Dermis microvascular lymphatic vessel endothelial cell (primary cell): ENCODE data around the gene DRAP1. TPM values are rescaled to one million over a fixed set of nuclear protein-coding genes. Genes with fewer than 3 reads are reported as not detected.

Experiments used
- DNase-seq, 2 donors: peaks; one replicate each; pipeline versions ENCODE4 v3.0.0 to v3.0.0-alpha.2; 2010; ENCODE audit warnings: low read depth in 2 of 2
- total RNA-seq: library from RNA; depleted of rRNA; stranded (reverse); fragments of >200 nt; gene quantifications from 2 replicates; pipeline ENCODE4 v1.2.1, GENCODE V29; 2014

Gene DRAP1
- total RNA-seq, 1 donor from 2014 or later: 84.5 TPM

DNA sequence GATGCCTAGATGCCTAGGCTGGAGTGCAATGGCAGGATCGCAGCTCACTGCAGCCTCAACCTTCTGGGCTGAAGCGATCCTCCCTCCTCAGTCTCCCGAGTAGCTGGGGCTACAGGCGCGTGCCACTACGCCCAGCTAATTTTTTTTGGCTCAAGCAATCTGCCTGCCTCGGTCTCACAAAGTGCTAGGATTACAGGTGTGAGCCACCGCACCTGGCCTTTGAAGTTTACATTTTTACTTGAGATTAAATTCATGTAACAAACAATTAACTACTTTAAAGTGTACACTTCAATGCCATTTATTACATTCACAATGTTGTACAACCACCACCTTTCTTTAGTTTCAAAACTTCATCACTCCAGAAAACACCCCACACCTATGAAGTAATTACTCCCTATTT is 15.5 kb upstream of the DRAP1 start:
- DNase-seq: no peak

DNA sequence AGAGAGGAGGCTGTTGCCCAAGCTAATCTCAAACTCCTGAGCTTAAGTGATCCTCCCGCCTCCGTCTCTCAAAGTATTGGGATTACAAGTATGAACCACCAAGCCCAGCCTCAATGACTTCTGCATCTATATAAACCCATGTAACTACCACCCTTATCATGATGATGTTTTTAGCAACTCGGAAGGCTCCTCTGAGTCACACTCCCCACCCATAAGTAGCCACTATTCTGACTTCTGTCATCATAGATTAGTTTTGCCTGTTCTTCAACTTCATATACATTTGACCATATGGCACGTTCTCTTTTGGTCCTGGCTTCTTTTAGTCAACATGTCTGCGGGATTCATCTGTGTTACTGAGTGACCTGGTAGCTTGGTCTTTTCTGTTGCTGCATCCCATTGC is 12.6 kb upstream of the DRAP1 start:
- DNase-seq: no peak

DNA sequence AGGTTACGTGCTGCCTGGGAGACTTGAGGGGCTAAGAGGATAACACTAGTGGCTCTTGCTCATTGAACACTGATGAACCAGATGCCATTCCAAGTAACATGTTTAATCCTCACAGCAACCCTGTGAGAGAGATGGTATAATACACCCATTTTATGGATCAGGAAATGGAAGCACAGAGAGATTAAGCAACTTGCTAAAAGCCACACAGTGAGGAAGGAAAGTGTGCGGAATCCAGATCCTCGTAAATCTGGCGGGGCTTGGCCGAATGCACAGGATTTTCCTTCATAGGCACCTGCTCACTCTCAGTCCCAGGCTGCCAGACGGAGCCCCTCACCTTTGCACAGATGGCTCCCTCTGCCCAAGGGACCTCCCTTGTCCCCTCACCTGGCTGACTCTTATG is 11.3 kb upstream of the DRAP1 start:
- DNase-seq: no peak

DNA sequence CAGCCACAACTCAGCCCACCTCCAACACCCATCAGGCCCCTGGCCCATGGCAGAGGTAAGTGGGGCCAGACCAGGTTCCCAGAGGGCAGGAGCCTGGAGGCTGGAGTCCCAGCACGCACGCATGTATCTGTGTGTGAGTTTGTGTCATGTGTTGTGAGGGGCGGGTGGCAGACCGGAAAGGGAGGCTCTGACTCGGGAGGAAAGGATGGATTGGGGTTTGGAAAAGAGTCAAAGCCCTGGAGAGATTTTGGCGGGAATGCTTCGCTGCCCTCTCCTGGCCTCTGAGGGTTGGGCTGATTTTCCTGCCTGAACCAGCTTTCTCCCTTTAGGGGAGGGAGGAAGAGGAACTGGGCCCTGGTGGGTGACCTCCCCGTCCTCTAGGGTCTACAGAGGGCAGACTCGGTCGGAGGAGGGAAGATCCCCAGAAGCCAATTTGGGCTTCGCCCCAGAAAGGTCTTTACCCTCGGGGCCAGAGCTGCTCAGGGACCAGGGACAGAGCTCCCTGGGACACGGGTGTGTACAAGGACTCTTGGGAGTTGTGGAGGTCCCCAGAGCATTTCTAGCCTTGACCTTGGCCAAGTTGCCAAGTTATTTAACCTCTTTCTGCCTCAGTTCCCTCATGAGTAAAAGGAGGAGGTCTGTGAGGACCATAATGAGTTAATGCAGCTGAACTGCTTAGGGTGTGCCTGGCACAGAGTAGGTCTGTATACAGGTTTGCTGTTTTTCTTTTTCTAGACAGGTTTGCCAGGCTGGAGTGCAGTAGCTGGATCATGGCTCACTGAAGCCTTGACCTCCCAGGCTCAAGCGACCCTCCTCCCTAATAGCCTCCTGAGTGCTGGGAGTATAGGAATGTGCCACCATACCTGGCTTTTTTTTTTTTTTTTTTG is 7.3 kb upstream of the DRAP1 start:
- peak in 1 of 2 donors; percentile 63 for DNase-seq

DNA sequence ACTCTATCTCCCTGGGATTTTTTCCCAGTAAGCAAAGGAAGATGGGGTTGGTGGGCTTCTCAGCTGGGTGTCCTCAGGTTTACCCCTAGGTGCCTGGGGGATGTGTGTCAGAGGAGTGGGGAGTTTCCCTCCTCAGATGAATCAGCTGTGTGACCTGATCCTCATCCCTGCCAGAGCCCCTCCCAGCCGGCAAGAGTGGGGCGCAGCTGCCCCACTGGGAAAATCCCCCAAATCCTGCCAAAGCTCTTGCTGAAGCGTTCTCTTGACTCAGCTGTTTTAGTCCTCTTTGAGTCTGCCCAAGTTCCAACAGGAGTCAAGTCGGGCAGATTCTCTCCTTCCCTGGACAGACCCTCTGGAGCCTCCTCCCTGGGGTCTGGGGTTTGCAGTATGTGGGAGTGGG is 6.4 kb upstream of the DRAP1 start:
- DNase-seq: peak in 1 of 2 donors; percentile 64

DNA sequence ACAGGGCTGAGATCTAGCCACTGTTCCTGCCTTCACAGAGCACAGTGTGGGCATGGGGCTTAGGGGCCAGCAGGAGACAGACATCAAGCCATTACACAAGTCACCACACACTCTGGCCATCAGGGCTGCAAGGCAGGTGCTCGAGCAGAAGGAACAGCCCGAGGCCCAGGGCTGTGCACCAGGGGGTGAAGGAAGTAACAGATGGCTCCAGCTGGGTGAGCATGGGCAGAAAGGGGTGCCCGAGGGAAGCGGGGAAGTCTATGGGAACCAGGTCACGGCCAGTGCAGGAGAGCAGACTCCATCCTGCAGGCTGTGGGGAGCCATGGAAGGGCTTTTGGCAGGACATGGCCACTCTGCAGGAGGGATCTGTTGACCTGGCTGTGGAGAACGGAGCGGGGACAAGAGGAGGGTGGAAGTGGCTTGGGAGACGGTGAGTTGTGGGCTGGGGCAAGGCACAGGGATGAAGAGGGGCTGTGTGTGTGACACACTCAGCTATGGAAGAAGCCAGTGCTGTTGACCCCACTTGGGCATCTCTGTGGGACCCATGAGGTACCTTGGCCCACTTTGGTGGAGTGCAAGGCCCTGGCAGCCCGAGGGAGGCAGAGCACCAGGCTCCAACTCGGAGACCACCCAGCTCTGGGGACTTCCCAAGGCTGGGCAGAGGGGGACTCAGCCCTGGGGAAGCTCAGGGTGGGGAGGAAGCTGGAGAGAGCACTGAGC is 4.0 kb upstream of the DRAP1 start:
- no peak for DNase-seq

DNA sequence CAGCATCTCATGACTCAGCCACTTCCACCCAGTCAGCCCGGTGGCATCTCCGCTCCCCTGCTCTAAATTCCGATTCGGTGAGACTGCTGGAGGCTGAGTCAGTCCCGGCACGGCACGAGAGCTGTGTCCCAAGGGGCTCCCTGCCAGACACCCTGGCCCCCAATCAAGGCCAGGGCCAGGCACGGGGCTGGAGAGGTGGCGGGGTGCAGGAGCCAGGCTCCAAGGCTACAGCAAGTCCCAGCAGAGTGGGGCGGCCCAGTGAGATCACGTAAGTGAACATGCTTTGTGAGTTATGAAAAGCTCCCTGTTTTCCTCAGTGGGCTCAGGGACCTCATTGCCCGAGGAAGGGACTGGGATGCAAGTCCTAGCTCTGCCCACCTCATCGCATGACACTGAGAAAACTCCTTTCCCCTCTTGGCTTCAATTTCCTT is 3.4 kb upstream of the DRAP1 start:
- DNase-seq: peak; percentile 68 to 96

DNA sequence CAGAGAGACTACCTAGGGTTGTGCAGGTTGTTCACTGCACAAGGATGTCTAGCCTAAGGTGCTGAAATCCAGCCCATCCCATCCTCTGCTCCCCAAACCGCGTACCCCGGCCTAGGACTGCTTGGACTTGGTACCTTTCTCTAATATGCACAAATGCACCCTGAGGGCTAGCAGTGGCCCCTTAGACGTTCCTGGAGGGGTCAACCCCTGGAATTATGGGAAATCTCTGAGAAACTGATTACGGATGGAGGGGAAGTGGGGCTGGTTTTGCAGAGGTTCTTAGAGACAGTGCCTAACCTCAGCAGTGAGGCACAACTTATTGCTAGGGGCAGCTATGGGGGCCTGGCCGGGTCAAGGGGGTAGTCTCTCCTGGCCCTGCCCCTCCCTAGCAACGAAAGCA is 2.8 kb upstream of the DRAP1 start:
- no peak for DNase-seq

DNA sequence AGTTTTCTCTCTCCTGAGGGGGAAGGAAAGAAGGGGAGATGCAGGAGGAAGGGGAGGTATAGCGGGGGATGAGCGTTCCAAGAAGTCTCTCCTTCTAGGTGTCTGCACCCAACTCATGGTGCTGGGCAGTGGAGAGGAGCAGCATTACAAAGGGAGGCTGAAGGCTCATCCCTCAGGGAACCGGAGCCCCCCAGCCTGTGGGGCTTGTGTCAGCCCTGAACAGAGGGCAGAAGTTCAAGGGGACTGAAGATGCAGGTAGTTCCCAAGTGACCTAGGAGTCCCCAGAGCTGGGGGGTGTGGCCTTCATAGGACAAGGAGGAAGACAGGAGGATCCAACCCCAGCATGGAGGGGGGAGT is 2.2 kb upstream of the DRAP1 start:
- no peak for DNase-seq

DNA sequence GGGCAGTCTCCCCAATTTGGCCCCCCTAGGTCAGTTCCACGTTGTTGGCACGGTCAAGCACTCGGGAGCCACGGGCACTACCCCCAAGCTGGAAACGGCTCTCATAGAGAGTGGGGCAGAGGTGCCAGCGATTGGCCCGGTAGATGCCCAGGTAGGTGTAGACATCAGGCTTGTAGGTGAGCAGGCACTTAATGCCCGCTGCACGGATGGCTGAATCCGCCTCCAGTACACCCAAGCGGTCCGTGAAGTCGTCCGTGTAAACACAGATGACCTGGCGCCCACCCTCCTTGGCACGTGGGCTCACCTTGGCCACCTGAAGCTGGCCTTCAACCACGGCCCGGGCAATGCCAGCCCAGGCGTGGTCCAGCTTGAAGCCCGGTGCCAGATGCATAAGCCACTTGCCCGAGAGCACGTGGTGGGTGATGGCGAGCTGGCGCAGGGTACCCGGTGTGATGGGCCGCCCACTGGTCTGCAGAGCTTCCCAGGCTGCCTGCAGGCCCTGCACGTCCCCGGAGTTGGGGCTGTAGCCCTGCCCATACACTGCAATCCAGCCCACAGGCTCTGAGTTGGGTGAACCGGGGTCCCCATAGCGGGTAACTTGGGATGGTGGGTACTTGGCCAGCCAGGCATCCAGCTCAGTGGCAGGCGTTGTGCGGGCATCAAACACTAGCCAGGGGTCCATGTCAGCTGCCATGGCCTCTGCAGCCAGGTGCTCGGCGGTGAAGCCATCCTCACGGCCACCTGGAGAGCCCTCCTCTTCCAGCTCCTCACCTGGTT is 1.6 kb upstream of the DRAP1 start:
- DNase-seq: no peak

DNA sequence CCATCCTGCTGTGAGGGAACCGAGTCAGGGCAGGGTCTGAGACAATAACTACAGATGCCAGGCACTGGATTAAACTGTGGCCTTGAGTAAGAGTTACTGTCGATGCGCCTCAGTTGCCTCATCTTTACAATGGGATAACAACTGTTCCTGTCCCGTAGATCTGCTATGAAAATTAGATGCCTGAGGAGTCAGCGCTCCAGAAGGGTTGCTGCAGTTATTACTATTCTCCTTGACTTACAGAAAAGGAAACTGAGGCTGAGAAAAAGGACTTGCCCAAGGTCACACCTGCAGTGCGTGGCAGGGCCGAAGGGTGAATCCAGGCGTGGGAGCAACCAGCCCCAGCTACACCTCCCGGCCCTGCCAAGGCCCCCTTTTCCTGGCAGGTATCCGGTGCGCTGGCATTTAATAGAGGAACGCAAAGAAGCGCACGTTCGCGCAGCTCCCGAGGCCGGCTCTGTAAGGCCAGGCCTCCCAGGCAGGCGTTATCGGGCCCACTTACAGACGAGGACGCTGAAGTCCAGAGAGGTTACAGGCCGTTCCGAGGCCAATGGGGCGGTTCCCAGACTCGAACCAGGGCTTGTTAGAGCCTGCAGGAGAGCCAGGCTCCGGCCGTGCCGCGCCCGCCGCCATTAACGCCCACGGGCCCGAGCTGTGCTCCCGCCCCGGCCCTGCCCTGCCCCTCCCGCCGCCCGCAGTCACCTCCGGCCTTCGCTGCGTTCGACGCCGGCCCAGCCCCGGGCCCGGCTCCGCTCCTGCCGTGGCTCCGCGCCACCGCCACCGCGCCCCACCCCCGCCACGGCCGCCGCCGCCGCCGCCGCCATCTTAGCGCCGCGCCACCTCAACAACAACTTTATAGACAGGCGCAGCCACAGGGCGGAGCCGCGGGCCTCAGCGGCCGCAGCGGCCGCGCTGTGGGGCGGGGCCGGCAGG is 750 bp upstream of the DRAP1 start, which contains the start of gene C11orf68:
C11orf68 (minus strand) TSS at position 852 of the 930 bp plus-strand sequence; CDS start at position 821, 31 bp downstream.
- peak in 1 of 2 donors; percentile 53 for DNase-seq

DNA sequence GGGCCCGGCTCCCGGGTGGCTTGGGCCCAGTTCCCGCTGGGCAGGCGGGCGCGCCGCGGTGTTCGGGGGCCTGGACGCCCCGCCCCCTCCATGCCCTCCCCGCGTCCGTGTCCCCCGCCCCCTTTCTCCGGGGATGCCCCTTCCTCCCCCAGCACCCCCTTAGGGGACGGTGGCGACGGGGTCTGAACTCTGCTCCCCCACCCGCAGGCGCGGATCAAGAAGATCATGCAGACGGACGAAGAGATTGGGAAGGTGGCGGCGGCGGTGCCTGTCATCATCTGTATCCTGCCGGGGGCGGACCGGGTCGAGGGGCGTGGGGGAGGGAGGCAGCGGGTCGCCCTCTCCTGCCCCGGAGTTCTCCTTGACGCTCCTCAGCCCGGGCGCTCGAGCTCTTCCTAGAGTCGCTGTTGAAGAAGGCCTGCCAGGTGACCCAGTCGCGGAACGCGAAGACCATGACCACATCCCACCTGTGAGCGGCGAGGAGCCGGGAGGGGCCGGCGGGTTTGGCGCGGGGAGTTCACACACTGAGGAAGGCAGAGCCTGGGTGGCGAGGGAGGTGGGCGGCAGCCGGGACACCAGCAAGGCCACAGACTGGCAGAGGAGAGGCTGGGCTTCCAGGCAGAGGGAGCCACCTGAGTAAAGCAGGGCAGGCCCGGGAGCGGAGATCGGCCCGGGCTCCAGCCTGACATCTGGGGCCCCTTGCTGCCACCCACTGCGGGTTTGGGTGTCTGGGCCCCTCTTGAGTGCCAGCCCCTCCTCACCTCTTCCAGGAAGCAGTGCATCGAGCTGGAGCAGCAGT is 546 bp downstream of the DRAP1 start:
- no peak for DNase-seq

DNA sequence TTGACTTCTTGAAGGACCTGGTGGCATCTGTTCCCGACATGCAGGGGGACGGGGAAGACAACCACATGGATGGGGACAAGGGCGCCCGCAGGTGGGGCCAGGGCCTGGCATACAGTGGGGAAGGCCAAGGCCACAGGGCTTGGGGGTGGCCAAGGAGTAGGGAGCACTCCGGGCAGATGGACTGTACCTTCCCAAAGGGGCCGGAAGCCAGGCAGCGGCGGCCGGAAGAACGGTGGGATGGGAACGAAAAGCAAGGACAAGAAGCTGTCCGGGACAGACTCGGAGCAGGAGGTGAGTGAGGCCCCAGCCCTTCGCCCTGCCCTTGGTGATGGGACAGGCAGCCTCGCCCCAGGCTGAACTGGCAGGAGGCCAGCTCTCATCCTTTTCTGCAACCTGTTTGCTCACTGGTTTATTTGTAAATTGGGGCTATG is 1.2 kb downstream of the DRAP1 start:
- no peak for DNase-seq

DNA sequence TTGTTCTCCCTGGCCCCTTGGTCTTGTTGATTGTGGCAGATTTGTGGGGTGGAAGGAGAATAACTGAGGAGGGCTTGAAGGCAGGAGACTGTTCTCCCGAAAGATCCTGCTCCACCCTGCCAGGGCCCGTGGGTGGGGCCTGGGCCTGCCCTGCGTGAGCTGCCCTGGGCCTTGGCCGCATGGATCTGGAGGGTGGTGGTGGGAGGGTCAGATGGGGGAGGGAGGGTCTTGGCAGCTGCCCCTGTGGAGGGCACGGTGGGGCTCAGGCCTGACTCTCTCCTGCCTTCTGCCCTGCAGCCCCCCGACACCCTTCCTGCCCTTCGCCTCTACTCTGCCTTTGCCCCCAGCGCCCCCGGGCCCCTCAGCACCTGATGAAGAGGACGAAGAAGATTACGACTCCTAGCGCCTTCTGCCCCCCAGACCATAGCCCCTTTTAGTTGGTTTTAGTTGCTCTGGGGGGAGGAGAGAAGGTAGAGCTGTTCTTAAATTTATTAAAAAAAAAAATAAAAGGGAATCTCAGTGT is 1.9 kb downstream of the DRAP1 start:
- DNase-seq: no peak

DNA sequence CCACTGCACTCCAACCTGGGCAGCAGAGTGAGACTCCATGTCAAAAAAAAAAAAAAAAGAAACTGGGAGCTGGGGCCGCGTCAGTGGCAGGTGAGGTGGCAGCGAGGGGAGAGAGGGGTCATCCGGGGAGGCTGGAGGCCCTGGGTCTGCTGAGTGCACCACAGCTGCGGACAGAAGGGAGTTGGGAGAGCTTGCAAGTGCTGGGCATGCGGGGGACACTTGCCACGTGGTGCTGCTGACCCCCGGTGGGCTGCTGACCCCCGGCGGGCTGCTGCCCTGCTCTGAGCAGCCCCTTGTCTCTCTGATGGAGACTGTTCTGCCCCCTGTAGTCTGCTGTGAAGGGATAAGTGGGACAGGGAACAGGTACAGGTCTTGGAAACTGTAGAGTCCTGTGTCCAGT is 2.6 kb downstream of the DRAP1 start:
- no peak for DNase-seq

DNA sequence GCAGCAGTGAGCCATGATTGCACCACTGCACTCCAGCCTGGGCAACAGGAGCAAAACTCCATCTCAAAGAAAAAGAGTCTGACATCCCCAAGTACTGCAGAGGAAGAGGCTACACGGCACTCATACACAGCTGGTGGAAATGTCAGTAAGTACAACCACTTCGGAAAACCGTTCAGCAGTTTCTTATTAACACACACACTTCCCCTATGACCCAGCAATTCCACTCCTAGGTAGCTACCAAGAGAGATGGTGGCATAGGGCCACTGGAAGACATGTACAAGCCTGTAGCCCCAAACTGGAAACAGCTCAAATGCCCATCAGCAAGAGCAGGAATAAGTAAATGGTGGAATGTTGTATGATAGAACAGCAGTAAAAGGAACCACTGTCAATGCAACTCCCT is 3.3 kb downstream of the DRAP1 start:
- no peak for DNase-seq

DNA sequence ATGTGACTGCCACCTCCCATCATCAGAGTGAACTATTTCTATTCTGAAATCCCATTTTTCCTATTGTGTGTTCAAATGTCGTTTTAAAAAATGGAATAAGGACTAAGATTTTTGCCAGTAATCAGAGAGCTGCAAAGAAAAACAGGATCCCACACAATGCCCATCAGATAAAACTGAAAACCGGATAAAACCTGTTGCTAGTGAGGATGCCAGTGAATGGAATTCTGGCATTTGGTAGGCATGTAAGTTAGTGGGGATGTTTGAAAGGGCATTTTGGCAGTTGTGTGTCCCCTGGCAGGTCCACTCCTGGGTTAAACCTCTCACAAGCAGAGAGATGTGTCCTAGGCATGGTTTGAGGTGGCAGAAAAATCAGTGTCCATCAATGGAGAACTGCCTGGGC is 6.2 kb downstream of the DRAP1 start:
- DNase-seq: no peak

DNA sequence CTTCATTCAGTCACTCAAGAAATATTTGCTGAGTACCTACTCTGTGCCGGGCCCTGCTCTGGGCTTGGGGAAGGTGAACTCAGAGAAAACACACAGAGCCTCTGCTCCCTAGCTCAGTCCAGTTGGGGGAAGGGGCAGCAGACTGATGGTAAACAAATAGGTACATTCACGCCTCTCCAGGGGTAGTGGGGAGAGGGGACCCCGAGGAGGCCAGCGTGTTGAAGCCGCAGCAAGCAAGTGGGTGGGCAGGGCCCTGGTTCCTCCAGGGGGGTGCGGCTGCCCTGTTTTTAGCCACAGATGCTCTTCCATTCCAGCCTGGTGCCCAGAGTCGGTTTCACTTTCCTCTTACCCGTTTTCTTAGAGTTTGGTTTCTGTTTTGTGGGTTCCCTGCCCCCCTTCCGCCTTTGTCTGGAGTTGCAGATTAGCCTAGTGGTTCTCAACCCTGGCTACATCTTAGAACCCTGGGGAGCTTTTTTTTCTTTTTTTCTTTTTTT is 8.7 kb downstream of the DRAP1 start:
- DNase-seq: no peak

DNA sequence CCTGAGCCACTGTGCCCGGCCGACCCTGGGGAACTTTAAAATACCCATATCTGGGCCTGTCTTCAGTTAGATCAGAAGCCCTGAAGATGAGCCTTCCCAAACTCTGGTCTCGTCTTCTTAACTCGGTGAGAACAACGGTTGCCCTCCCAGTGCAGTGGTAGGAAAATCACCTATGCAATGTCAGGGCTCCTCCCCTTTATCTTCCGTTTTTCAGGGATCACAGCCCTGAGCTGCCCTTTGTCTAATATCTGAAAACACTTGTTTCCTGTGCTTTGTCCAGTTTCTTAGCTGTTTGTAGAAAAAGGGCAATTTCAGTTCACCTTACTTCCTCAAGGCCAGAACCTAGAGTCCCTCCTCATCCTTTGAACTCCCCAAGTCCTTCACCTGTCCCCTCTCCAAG is 9.4 kb downstream of the DRAP1 start:
- no peak for DNase-seq
